SU-DHL-6 (cell line): ENCODE measurements around the gene LUM.

Experiments
- CTCF ChIP-seq: fragments of 200-600 bp; sonication (generic); IDR thresholded peaks from one replicate; pipeline ENCODE4 v1.5.1; 2017; ENCODE audit warnings: antibody characterized with exemption, mild to moderate bottlenecking, low read length, moderate library complexity; ENCODE audit not compliant: insufficient read depth, poor library complexity, severe bottlenecking
- EZH2phosphoT487 ChIP-seq: fragments of 200-600 bp; sonication (generic), shearing (Covaris generic); conservative IDR thresholded peaks from 2 replicates; pipeline ENCODE4 v1.6.1; 2018; ENCODE audit warnings: mild to moderate bottlenecking, antibody characterized with exemption, low read length, moderate library complexity, mixed read lengths

- TF ChIP-seq CTCF (no peak), EZH2phosphoT487 (no peak)
These were observed 30.9 kb upstream of the LUM start for GRCh38 chr12:91142221-91142631.
